Progenitor cell of endocrine pancreas (in vitro differentiated cells): Measurements from ENCODE around the gene CCDC78. TPM values are rescaled to one million over a fixed set of nuclear protein-coding genes. Genes with fewer than 3 reads are reported as not detected.

ENCODE experiments used
- DNase-seq: peaks from one replicate; pipeline ENCODE4 v3.0.0; 2021; ENCODE audit warnings: low spot score; ENCODE audit not compliant: unreplicated experiment
- H3K27ac Mint-ChIP-seq: 2 replicates; pipeline ENCODE4 v1.8.0; 2021; ENCODE audit warnings: mild to moderate bottlenecking, moderate library complexity, mixed read lengths
- H3K27me3 Mint-ChIP-seq: 2 replicates; pipeline ENCODE4 v1.8.0; 2021; ENCODE audit warnings: mixed read lengths
- H3K36me3 Mint-ChIP-seq: 2 replicates; pipeline ENCODE4 v1.8.0; 2022; ENCODE audit warnings: mixed read lengths; ENCODE audit not compliant: insufficient read depth
- H3K4me1 Mint-ChIP-seq: 2 replicates; pipeline ENCODE4 v1.8.0; 2021; ENCODE audit warnings: low read depth, mixed read lengths
- H3K4me3 Mint-ChIP-seq: 2 replicates; pipeline ENCODE4 v1.8.0; 2021; ENCODE audit warnings: low read depth, mild to moderate bottlenecking, moderate library complexity, mixed read lengths
- H3K9me3 Mint-ChIP-seq: 2 replicates; pipeline ENCODE4 v1.8.0; 2021; ENCODE audit warnings: low read depth, mixed read lengths
- microRNA-seq: library from miRNA; unstranded; fragments of <30 nt; microRNA quantifications from one replicate; pipeline ENCODE4 v1.1.0, GENCODE V29; 2020; ENCODE audit warnings: borderline number of aligned reads; ENCODE audit not compliant: unreplicated experiment
- total RNA-seq: library from RNA; stranded (reverse); gene quantifications from 2 replicates; pipeline ENCODE4 v1.2.1, GENCODE V29; 2021
- TF ChIP-seq, protein P1 (sequence below): fragments of 200-600 bp; sonication (generic); IDR thresholded peaks from one replicate; pipeline ENCODE4 v1.5.0; 2021; ENCODE audit warnings: antibody characterized with exemption, mild to moderate bottlenecking; ENCODE audit not compliant: unreplicated experiment

The CCDC78 gene
- total RNA-seq, 1 donor from 2014 or later, result 3.2 TPM

GRCh38 chr16:674214-674881 is 51.9 kb downstream of the CCDC78 start:
- Mint-ChIP-seq H3K4me1 (no peaks in the 10 kb centered on the region), H3K9me3 (no peaks in the 10 kb centered on the region), H3K4me3 (no peak overlapping the region), H3K27me3 (peaks cover 4% of the 10 kb centered on the region), H3K27ac (no peak overlapping the region), H3K36me3 (no peaks in the 10 kb centered on the region)
- DNase-seq, result no peak
- TF ChIP-seq, protein P1, sequence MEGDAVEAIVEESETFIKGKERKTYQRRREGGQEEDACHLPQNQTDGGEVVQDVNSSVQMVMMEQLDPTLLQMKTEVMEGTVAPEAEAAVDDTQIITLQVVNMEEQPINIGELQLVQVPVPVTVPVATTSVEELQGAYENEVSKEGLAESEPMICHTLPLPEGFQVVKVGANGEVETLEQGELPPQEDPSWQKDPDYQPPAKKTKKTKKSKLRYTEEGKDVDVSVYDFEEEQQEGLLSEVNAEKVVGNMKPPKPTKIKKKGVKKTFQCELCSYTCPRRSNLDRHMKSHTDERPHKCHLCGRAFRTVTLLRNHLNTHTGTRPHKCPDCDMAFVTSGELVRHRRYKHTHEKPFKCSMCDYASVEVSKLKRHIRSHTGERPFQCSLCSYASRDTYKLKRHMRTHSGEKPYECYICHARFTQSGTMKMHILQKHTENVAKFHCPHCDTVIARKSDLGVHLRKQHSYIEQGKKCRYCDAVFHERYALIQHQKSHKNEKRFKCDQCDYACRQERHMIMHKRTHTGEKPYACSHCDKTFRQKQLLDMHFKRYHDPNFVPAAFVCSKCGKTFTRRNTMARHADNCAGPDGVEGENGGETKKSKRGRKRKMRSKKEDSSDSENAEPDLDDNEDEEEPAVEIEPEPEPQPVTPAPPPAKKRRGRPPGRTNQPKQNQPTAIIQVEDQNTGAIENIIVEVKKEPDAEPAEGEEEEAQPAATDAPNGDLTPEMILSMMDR, result no peak

DNA sequence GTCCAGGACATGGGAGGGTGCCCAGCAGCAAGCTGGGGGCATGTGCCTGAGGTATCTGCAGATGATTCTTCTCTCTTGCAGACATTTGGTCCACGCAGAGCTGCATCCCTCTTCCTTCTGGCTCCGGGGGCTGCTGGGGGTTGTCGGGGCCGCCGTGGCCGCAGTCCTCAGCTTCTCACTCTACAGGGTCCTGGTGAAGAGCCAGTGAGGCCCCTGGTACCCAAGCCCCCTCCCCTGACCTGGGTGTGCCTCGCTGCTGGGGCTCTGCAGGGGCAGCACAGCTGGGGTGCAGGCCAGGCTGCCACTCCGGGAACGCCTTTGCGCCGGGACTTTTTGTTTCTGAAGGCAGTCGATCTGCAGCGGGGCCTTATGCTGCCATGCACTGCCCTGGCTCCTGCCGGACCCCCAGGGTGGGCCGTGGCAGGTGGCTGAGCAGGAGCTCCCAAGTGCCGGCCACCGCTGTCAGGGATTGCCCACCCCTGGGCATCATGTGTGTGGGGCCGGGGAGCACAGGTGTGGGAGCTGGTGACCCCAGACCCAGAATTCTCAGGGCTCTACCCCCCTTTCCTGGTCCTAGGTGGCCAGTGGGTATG is 52.7 kb downstream of the CCDC78 start:
- Mint-ChIP-seq H3K4me1 (peaks cover 2% of the 10 kb centered on the region), H3K27ac (no peak overlapping the region), H3K27me3 (peaks cover 4% of the 10 kb centered on the region), H3K9me3 (no peaks in the 10 kb centered on the region), H3K36me3 (no peaks in the 10 kb centered on the region), H3K4me3 (no peak overlapping the region)
- TF ChIP-seq, protein P1, result no peak
- no peak for DNase-seq

- TF ChIP-seq, protein P1, result no peak
- Mint-ChIP-seq H3K9me3 (no peaks in the 10 kb centered on the region), H3K27ac (no peak overlapping the region), H3K4me1 (peaks cover 2% of the 10 kb centered on the region), H3K4me3 (no peak overlapping the region), H3K27me3 (peaks cover 4% of the 10 kb centered on the region), H3K36me3 (no peaks in the 10 kb centered on the region)
- DNase-seq, result no peak
Observed at GRCh38 chr16:672851-673250, 53.4 kb downstream of the CCDC78 start.

Small RNA genes lying within 50 kb of the gene (microRNA-seq; reads per million reads assigned to microRNA genes)
- not detected for gene MIR662

Other genes starting within 250 kb of the CCDC78 start
- gene CAPN15, start 198.7 kb downstream of the CCDC78 start, total RNA-seq, result 53.9 and 57.4 TPM in 2 replicates
- gene PRR35, start 166.0 kb downstream of the CCDC78 start, total RNA-seq, result not detected in 2 replicates
- gene NHLRC4, start 159.4 kb downstream of the CCDC78 start, total RNA-seq, result 0.51 and 1.4 TPM in 2 replicates
- gene PIGQ, start 156.5 kb downstream of the CCDC78 start, total RNA-seq, result 109 TPM in 2 replicates
- gene RAB40C, start 136.4 kb downstream of the CCDC78 start, total RNA-seq, result 29.0 and 30.6 TPM in 2 replicates
- gene WFIKKN1, start 95.5 kb downstream of the CCDC78 start, total RNA-seq, result 37.2 and 42.8 TPM in 2 replicates
- 59.3 and 64.0 TPM in 2 replicates for gene METTL26, start 90.1 kb downstream of the CCDC78 start, total RNA-seq
- gene MCRIP2, start 84.6 kb downstream of the CCDC78 start, total RNA-seq, result 26.3 and 31.4 TPM in 2 replicates
- gene WDR90, start 77.1 kb downstream of the CCDC78 start, total RNA-seq, result 109 and 117 TPM in 2 replicates
- gene RHOT2, start 58.3 kb downstream of the CCDC78 start, total RNA-seq, result 153 and 167 TPM in 2 replicates
- 5.0 and 5.2 TPM in 2 replicates for gene RHBDL1, start 50.8 kb downstream of the CCDC78 start, total RNA-seq
- 76.8 and 87.1 TPM in 2 replicates for gene STUB1, start 46.0 kb downstream of the CCDC78 start, total RNA-seq
- gene JMJD8, start 42.1 kb downstream of the CCDC78 start, total RNA-seq, result 52.2 and 55.1 TPM in 2 replicates
- 18.1 and 18.9 TPM in 2 replicates for gene WDR24, start 36.0 kb downstream of the CCDC78 start, total RNA-seq
- gene FBXL16, start 20.6 kb downstream of the CCDC78 start, total RNA-seq, result 4.3 TPM in 2 replicates
- 98.6 and 107 TPM in 2 replicates for gene METRN, start 11.3 kb downstream of the CCDC78 start, total RNA-seq
- 44.2 and 44.9 TPM in 2 replicates for gene ANTKMT, start 5.3 kb downstream of the CCDC78 start, total RNA-seq
- 8.1 and 9.2 TPM in 2 replicates for gene HAGHL, start 663 bp upstream of the CCDC78 start, total RNA-seq
- gene CIAO3, start 14.6 kb upstream of the CCDC78 start, total RNA-seq, result 44.0 and 46.5 TPM in 2 replicates
- gene MSLN, start 34.3 kb upstream of the CCDC78 start, total RNA-seq, result 0.50 TPM in 1 of 2 replicates, not detected in the other
- gene RPUSD1, start 61.9 kb upstream of the CCDC78 start, total RNA-seq, result 23.5 and 26.8 TPM in 2 replicates
- 90.0 and 99.3 TPM in 2 replicates for gene CHTF18, start 62.2 kb upstream of the CCDC78 start, total RNA-seq
- not detected in 2 replicates for gene GNG13, start 74.3 kb upstream of the CCDC78 start, total RNA-seq
- gene LMF1, start 244.5 kb upstream of the CCDC78 start, total RNA-seq, result 26.2 and 28.2 TPM in 2 replicates